Measurements from ENCODE around the gene HSPB1. TPM values are rescaled to one million over a fixed set of nuclear protein-coding genes. Genes with fewer than 3 reads are reported as not detected.
"Not testable (repeated sequence)": the region's sequence is repeated elsewhere in the genome, so short reads cannot be mapped to it uniquely, and the experiment has no call there.

The HSPB1 gene
- 10 to 100 TPM; 42.5 to 78.1 TPM for total RNA-seq

DNA sequence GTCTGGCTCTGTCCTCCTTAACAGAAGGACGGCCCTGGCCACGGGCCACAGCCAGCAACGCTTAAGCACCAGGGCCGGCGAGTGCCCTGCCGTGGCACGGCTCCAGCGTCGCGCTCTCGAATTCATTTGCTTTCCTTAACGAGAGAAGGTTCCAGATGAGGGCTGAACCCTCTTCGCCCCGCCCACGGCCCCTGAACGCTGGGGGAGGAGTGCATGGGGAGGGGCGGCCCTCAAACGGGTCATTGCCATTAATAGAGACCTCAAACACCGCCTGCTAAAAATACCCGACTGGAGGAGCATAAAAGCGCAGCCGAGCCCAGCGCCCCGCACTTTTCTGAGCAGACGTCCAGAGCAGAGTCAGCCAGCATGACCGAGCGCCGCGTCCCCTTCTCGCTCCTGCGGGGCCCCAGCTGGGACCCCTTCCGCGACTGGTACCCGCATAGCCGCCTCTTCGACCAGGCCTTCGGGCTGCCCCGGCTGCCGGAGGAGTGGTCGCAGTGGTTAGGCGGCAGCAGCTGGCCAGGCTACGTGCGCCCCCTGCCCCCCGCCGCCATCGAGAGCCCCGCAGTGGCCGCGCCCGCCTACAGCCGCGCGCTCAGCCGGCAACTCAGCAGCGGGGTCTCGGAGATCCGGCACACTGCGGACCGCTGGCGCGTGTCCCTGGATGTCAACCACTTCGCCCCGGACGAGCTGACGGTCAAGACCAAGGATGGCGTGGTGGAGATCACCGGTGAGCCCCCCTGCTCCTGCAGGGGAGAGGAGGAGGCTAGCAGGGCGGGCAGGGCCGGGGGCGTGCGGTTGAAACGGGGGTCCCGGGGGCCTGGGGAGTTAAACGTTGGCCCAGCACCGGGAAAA, at the start of gene HSPB1:
Gene HSPB1, plus strand, starts transcription at position 327 of the 855 bp plus-strand sequence. Its CDS starts 40 bp downstream, at position 367.
- Mint-ChIP-seq H3K36me3 (peaks cover 10 to 12% of the 10 kb centered on the region in 2 donors), H3K9me3 (no peaks in the 10 kb centered on the region), H3K27ac (peak within 1 kb of the TSS; percentile 81 to 89)

DNA sequence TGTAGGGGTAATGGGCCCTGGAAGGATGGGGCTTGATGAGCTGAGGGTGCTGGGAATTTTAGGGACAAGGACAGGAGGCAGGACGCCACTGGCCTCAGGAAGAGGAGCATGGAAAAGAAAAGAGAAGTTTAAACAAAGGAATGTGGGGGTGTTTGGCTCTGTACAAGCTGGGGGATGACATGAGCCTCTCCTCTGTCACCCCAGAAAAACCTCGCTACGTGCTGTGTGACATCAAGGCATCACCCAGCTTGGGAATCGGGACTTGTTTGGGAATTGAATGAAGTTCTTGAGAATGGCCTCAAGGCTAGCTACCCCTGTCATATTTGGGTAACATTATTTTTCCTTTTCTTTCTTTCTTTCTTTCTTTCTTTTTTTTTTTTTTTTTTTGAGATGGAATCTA, 47.7 kb upstream of the HSPB1 start:
- no peaks in the 10 kb centered on the region for H3K36me3 Mint-ChIP-seq
- H3K27ac Mint-ChIP-seq = no peak overlapping the region
- ATAC-seq (no peak), DNase-seq (ENCODE audit: low spot score in 2 of 2) (no peak)
- H3K9me3 Mint-ChIP-seq = no peaks in the 10 kb centered on the region

More for the DNA sequence above, at the start of gene HSPB1:
- DNase-seq (ENCODE audit: low spot score in 2 of 2) (peak in 1 of 2 donors; percentile 50), ATAC-seq (peak; percentile 15 to 46)

DNA sequence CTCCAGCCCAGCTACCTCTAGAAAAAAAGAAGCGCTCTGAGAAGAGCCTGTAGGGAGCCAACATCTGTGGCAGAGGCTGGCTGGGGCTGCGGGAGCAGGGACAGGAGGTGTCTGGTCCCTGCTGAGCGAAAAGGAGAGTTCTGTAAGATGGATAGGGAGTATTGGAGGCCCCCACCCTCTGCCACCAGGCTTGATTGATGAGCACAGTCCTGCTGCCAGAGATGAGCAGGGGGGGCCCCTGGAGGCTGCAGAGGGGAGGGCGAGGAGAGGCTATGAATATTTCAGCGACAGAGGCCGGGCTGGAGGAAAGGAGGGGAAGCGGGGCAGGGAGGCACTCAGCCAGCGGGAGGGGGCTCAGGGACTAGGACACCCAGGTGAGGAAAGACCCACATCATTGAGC, 44.5 kb upstream of the HSPB1 start:
- Mint-ChIP-seq H3K27ac (no peak overlapping the region), H3K9me3 (no peaks in the 10 kb centered on the region), H3K36me3 (no peaks in the 10 kb centered on the region)
- DNase-seq (ENCODE audit: low spot score in 2 of 2) (no peak), ATAC-seq (no peak)

DNA sequence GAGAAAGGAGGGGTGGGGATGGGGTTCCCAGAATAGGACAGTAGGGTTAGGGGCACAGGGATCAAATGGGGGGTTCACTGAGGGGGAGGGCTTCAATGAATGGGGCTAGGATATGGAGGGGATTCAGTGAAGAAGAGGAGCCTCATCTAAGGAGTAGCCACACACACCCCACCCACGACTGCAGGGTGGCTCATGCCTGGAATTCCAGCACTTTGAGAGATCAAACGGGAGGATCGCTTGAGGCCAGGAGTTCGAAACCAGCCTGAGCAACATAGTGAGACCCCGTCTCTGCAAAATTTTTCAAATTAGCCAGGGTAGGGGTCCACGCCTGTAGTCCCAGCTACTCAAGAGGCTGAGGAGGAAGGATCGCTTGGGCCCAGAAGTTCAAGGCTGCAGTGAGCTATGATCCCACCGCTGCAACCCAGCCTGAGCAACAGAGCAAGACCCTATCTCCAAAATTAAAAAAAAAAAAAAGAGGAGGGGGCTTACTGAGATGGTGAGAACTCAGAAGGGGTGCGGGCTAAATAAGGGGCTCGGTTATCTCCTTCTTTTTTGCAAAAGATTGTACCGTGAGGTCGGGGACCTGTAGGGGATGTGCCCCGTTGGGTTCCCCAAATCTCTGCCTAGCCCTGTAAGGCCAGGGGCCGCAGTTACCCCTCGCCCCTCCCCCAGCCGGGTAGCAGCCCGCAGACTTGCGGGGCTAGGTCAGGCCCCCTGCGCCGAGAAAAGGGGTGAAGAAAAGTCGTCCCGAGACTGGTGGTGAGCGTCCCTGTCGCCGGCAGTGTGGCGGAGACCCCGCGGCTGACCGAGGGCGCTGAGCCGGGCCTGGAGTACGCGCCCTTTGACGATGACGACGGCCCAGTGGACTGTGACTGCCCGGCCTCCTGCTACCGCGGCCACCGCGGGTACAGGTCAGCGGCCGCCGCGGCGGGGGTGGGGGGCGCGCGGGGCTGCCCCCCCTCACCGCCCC, 43.1 kb upstream of the HSPB1 start:
- DNase-seq (ENCODE audit: low spot score in 2 of 2) (no peak), ATAC-seq (peak in 1 of 2 donors; percentile 29)
- Mint-ChIP-seq H3K36me3 (no peaks in the 10 kb centered on the region), H3K27ac (no peak overlapping the region), H3K9me3 (no peaks in the 10 kb centered on the region)

DNA sequence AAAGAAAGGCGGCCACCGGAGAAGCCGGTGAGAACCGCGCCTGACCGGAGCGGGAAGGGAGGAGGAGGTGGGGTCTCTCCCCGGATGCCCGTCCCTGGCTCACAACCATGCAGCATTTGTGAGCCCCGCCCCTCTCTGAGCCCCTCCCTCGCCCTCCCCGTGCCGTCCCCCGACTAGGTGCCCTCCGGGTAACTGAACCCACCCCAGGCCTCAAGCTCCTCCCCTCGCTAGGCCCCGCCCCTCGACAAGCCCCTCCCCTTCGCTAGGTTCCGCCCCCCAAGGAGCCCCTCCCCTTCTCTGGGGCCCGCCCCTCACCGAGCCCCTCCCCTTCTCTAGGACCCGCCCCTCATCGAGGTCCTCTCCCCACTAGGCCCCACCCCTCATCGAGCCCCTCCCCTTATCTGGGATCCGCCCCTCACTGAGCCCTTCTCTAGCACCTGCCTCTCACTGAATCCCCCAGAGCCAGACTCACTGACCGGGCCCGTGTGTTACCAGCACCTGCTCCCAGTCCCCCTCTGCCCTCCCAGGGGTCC, 42.2 kb upstream of the HSPB1 start:
- Mint-ChIP-seq H3K36me3 (no peaks in the 10 kb centered on the region), H3K9me3 (no peaks in the 10 kb centered on the region), H3K27ac (no peak overlapping the region)
- DNase-seq (ENCODE audit: low spot score in 2 of 2) = peak in 1 of 2 donors; percentile 41
- ATAC-seq = peak; percentile 38 to 69

DNA sequence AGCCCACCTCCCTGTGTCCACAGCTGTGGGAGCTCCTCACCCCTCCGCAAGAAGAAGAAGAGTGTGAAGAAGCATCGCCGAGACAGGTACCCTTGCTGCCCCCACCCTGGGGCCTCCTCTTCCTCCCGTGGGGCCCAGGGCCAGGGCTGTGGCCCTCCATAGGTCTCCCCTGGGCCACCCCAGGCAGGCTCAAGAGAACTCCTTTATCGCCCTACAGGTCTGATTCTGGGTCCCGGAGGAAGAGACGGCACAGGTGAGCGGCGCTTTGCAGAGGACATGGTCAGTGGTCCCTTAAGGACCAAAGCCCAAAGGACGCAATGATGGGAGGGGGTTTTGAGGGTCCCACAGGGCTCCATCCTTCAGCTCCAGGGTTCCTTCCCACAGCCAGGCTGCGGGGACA, 41.1 kb upstream of the HSPB1 start:
- Mint-ChIP-seq H3K36me3 (no peaks in the 10 kb centered on the region), H3K9me3 (no peaks in the 10 kb centered on the region), H3K27ac (no peak overlapping the region)
- no peak for ATAC-seq
- DNase-seq (ENCODE audit: low spot score in 2 of 2) = no peak

DNA sequence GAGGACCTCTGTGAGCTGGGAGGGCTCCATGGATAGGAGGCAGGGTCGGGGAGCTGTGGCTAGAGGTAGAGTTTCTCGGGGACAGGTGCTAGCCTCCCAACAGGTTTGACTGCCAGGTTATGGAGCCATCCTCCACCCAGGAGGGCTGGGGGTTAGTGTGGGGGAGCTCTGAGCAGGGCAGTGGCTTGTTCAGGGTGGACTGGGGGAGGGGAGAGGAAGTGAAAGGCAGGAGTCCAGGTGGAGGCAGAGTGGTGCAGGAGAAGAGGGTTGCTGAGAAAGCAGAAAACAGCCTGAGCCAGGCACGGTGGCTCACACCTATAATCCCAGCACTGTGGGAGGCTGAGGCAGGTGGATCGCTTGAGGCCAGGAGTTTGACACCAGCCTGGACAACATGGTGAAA, 40.5 kb upstream of the HSPB1 start:
- Mint-ChIP-seq H3K9me3 (no peaks in the 10 kb centered on the region), H3K27ac (no peak overlapping the region), H3K36me3 (no peaks in the 10 kb centered on the region)
- DNase-seq (ENCODE audit: low spot score in 2 of 2) = no peak
- ATAC-seq = no peak

DNA sequence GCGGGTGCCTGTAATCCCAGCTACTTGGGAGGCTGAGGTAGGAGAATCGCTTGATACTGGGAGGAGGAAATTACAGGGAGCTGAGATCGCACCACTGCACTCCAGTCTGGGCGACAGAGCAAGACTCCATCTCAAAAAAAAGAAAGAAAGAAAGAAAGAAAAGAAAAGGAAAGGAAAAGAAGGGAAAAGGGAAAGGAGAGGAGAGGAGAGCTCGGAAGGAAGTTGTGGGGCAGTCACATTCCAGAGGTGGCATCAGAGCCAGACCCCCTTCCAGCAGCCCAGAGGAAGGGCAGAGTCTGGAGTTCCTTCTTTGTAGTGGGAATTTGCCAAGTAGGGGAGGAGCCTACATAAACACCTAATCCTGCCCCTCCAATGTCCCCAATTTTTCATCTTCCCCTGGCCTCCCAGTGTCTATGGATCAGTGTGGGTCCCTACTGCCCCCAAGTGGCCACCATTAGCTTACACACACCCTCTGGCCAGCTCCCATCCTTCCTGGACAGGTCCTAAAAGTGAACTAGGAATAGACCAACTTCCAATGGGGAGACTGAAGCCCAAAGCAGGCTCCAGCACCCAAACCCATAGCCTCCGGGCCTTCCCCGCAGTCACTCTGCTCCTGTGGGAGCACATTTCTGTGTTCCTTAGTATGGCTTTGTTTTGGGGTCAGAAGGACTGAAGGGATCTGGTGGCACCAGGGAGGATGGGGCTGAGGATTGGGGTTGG, 39.6 kb upstream of the HSPB1 start:
- Mint-ChIP-seq H3K27ac (no peak overlapping the region), H3K36me3 (no peaks in the 10 kb centered on the region), H3K9me3 (no peaks in the 10 kb centered on the region)
- peak; percentile 32 to 63 for ATAC-seq
- peak in 1 of 2 donors; percentile 42 for DNase-seq (ENCODE audit: low spot score in 2 of 2)

DNA sequence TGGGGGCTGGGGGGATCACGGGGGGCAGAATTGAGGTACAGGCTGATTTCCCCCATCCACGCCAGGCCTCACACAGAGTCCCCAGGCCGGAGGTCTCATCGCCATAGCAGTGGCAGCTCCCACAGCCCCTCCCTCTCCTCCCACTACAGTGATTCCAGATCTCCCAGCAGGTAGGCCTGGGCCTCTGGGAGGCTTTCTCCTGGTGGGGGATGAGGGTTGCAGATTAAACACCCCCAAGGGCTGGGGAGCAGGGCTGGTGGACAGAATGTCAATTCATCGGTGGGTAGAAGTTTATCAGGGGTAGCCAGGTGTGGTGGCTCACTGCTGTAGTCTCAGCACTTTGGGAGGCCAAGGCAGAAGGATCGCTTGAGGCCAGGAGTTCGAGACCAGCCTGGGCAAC, 37.2 kb upstream of the HSPB1 start:
- Mint-ChIP-seq H3K27ac (no peak overlapping the region), H3K36me3 (no peaks in the 10 kb centered on the region), H3K9me3 (no peaks in the 10 kb centered on the region)
- peak in 1 of 2 donors; percentile 26 for ATAC-seq
- DNase-seq (ENCODE audit: low spot score in 2 of 2) = no peak

DNA sequence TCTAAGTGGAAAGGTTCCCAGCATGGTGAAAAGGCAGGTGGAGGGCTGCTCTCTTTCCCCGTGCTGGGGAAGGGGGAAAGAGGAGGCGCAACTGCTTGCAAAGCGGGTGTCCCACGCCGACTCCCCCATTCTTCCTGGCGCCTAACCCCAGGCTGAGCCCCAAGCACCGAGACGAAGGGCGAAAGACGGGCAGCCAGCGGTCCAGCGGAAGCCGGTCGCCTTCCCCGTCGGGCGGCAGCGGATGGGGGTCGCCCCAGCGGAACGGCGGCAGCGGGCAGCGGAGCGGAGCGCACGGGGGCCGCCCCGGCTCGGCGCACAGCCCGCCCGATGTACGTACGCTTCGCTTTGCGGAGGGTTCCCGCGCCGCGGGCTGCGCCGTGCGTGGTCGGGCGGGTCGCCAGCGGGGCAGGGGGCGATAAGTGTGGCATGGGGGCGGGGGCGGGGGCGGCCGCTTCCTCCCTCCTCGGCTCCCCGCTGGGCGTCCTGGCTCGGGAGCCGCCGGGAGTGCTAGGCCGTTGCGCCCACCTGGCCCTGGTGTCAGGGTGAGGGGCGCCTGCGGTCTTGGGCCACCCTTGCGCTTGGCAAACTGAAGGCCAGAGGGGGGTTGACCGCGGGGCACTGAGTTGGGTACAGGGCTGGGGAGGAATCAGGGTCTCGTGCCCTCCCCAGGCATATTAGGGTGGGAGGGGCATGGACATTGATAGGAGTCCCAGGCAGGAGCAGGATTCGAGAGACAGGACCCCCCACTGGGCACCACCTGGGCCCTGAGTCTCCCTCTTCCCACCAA, 35.2 kb upstream of the HSPB1 start:
- H3K9me3 Mint-ChIP-seq = no peaks in the 10 kb centered on the region
- DNase-seq (ENCODE audit: low spot score in 2 of 2) (no peak), ATAC-seq (peak; percentile 48 to 58)
- H3K36me3 Mint-ChIP-seq = no peaks in the 10 kb centered on the region
- no peak overlapping the region for H3K27ac Mint-ChIP-seq

DNA sequence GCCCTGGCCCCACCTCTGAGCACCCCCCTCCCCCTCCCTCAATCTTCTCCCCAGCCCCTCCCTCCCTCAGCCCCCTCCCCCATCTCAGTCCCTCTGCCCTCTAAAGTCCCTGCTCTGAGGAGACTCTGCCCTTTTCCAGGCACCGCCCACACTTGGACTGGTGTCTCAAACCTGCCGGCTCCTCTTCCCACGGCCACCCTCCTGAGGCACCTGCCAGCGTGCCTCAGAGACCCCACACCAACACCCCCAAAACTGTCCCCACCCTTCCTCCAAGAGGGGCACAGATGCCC, 34.6 kb upstream of the HSPB1 start:
- no peaks in the 10 kb centered on the region for H3K9me3 Mint-ChIP-seq
- no peak for ATAC-seq
- no peaks in the 10 kb centered on the region for H3K36me3 Mint-ChIP-seq
- no peak for DNase-seq (ENCODE audit: low spot score in 2 of 2)
- no peak overlapping the region for H3K27ac Mint-ChIP-seq

DNA sequence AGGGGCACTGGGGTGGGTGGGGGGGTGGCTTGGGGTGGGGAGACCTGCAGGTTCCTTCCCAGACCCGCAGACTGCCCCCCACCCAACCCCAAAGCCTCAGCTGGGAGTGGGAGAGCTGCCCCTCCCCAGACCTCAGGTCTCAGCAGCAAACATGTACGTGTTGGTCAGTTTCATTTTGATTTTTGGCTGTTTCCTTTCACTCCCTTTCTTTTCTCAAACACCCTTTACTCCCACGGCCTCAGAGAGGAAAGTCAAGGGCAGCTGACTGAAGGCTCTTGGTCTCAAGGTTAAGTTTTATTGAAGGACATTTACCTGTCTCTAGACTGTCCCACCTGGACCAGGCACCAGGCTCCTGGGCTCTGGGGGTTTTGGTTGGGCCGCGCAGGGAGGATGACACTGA, 34.1 kb upstream of the HSPB1 start:
- no peak overlapping the region for H3K27ac Mint-ChIP-seq
- ATAC-seq (no peak), DNase-seq (ENCODE audit: low spot score in 2 of 2) (no peak)
- no peaks in the 10 kb centered on the region for H3K9me3 Mint-ChIP-seq
- H3K36me3 Mint-ChIP-seq = no peaks in the 10 kb centered on the region

DNA sequence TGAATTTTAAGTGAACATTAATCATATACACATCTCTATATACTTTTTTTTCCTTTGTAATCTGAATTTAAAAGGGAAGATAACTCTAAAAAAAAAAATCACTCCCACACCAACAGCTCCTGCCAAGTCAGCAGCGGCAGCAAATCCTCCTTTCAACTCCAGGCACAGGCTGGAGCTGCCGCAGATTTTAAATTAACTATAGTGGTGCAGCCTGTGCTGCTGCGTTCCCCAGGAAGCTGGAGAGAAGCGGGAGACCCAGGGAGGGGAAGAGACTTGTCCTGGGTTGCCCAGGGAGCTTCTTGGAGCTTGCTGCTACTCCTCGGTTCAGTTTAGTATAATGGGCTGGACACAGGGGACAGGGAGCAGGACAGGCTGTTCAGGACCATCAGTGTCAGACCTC, 32.6 kb upstream of the HSPB1 start:
- H3K27ac Mint-ChIP-seq = no peak overlapping the region
- no peaks in the 10 kb centered on the region for H3K36me3 Mint-ChIP-seq
- no peaks in the 10 kb centered on the region for H3K9me3 Mint-ChIP-seq
- ATAC-seq (no peak), DNase-seq (ENCODE audit: low spot score in 2 of 2) (no peak)

DNA sequence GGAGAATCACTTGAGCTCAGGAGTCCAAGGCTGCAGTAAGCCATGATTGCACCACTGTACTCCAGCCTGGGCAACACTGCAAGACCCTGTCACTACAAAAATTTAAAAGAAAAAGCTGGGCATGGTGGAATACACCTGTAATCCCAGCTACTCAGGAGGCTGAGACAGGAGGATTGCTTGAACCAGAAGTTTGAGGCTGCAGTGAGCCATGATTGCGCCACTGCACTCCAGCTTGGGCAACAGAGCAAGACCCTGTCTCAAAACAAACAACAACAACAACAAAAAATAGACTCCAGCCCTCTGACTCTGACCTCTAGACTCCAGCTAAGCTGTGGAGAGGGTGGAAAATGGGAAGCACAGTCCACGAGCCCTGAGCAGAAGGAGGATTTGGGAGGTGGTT, 31.1 kb upstream of the HSPB1 start:
- not testable (repeated sequence) for H3K27ac Mint-ChIP-seq; H3K36me3 Mint-ChIP-seq; ATAC-seq; H3K9me3 Mint-ChIP-seq; DNase-seq (ENCODE audit: low spot score in 2 of 2)

DNA sequence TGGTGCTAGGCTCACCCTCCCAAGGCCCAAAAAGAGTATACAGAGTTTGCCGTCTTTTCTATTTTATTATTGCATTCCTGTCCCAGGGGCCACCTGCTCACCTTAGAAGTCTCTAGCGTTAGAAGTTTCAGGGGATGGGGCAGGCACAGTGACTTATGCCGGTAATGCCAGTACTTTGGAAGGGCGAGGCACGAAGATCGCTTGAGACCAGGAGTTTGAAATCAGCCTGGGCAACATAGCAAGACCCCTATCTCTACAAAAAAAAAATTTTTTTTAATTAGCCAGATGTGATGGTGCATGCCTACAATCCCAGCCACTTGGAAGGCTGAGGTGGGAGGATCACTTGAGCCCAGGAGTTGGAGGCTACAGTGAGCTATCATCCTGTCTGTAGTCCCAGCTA, 30.3 kb upstream of the HSPB1 start:
- no peak overlapping the region for H3K27ac Mint-ChIP-seq
- no peak for DNase-seq (ENCODE audit: low spot score in 2 of 2)
- no peaks in the 10 kb centered on the region for H3K36me3 Mint-ChIP-seq
- no peaks in the 10 kb centered on the region for H3K9me3 Mint-ChIP-seq
- no peak for ATAC-seq

Data from activated naive CD4-positive, alpha-beta T cell treated with anti-CD3 and anti-CD28 coated beads, Interleukin-2, amount 50 U/mL, for 72 hours (primary cell).